ENCODE data around the gene MAP3K3.

MAP3K3 gene

DNA sequence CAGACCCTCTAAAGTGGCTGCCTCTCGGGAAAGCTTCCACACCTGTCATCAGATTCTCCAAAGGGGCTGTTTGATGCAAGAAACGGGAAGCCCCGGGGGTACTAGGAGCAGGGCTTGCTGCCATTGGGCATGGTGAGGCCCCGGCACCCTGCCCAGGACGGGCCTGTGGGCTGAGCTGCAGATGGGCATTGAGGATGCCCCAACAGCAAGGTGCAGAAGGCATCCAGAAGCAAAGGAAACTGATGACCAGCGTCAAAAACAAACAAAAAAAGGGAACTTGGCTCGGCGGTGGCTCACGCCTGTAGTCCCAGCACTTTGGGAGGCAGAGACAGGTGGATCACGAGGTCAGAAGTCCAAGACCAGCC, 79.2 kb downstream of the MAP3K3 start:
- DNase-seq (ENCODE audit: low spot score), result no peak
- no peak overlapping the region for H3K27ac ChIP-seq (ENCODE audit: poor library complexity, severe bottlenecking)
- H3K4me1 ChIP-seq (ENCODE audit: insufficient read depth, poor library complexity, severe bottlenecking), result no peaks in the 10 kb centered on the region
- ATAC-seq (ENCODE audit: low read depth), result no peak
- TF ChIP-seq, protein P1, sequence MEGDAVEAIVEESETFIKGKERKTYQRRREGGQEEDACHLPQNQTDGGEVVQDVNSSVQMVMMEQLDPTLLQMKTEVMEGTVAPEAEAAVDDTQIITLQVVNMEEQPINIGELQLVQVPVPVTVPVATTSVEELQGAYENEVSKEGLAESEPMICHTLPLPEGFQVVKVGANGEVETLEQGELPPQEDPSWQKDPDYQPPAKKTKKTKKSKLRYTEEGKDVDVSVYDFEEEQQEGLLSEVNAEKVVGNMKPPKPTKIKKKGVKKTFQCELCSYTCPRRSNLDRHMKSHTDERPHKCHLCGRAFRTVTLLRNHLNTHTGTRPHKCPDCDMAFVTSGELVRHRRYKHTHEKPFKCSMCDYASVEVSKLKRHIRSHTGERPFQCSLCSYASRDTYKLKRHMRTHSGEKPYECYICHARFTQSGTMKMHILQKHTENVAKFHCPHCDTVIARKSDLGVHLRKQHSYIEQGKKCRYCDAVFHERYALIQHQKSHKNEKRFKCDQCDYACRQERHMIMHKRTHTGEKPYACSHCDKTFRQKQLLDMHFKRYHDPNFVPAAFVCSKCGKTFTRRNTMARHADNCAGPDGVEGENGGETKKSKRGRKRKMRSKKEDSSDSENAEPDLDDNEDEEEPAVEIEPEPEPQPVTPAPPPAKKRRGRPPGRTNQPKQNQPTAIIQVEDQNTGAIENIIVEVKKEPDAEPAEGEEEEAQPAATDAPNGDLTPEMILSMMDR (IDR thresholded peaks at IDR 0.05; ENCODE audit: poor library complexity, severe bottlenecking), result no peak
- H3K9me3 ChIP-seq (ENCODE audit: severe bottlenecking), result no peaks in the 10 kb centered on the region
- H3K27me3 ChIP-seq (ENCODE audit: insufficient read depth, poor library complexity, severe bottlenecking), result no peaks in the 10 kb centered on the region
- H3K4me3 ChIP-seq (ENCODE audit: severe bottlenecking), result no peak overlapping the region
- no peaks in the 10 kb centered on the region; the same call in 1 of the 2 replicates for H3K36me3 ChIP-seq (ENCODE audit: low read depth)

DNA sequence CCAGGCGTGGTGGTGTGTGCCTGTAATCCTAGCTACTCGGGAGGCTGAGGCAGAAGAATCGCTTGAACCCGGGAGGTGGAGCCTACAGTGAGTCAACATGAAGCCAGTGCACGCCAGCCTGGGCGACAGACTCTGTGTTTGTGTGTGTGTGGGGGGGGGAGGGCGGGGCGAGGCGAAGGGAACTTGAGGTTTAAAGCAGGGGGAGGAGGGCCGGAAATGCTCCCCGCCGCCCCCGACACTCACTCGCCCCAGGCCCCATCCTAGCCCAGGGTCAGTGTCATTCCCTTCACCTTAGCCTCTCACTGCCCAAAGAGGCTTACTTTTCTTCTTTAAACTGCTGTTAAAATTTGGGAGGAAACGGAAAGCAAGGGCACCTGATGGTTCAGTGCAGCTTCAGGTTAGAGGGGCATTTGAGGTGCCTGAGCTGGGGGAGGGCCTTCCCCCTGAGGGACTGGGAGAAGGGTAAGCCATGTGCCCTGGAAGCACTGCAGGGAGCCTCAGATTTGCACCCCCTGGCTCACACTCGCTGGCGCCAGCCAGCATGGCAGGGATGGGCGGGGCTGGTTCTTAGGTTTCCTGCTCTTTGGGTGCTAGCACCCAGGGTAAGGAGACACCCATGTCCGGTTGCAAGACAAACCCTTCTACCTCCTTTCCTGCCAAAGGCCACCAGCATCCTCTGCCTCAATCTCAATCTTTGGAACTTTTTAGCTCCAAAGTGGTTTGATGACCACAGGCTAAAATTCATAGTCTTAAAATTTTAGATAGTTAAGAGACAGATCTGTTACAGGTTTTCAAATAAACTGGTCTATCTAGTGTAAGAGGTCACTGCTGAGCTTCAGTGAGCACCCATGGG, 79.9 kb downstream of the MAP3K3 start:
- no peaks in the 10 kb centered on the region; the same call in 1 of the 2 replicates for H3K36me3 ChIP-seq (ENCODE audit: low read depth)
- H3K9me3 ChIP-seq (ENCODE audit: severe bottlenecking), result no peaks in the 10 kb centered on the region
- no peak for DNase-seq (ENCODE audit: low spot score)
- no peak overlapping the region for H3K27ac ChIP-seq (ENCODE audit: poor library complexity, severe bottlenecking)
- no peak overlapping the region for H3K4me3 ChIP-seq (ENCODE audit: severe bottlenecking)
- no peaks in the 10 kb centered on the region for H3K27me3 ChIP-seq (ENCODE audit: insufficient read depth, poor library complexity, severe bottlenecking)
- TF ChIP-seq, protein P1 (IDR thresholded peaks at IDR 0.05; ENCODE audit: poor library complexity, severe bottlenecking), result no peak
- no peak for ATAC-seq (ENCODE audit: low read depth)
- H3K4me1 ChIP-seq (ENCODE audit: insufficient read depth, poor library complexity, severe bottlenecking), result no peaks in the 10 kb centered on the region

DNA sequence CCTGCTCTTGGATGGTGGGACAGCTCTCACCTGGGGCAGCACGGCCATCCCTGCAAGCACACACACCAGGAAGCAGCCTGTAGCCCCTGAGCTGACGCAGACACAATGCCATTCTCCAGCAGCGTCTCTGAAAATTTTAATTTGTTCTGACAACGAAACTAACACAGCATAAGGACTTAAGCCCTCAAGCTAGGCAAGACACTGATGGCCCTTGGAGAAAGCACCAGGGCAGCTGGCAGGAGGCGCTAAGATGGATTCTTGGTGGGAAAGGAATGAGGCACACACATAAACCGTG, 80.5 kb downstream of the MAP3K3 start:
- Histone ChIP-seq H3K27ac (ENCODE audit: poor library complexity, severe bottlenecking) (no peak overlapping the region), H3K36me3 (ENCODE audit: low read depth) (no peaks in the 10 kb centered on the region; the same call in 1 of the 2 replicates), H3K9me3 (ENCODE audit: severe bottlenecking) (no peaks in the 10 kb centered on the region), H3K4me1 (ENCODE audit: insufficient read depth, poor library complexity, severe bottlenecking) (no peaks in the 10 kb centered on the region), H3K27me3 (ENCODE audit: insufficient read depth, poor library complexity, severe bottlenecking) (no peaks in the 10 kb centered on the region), H3K4me3 (ENCODE audit: severe bottlenecking) (no peak overlapping the region)
- TF ChIP-seq, protein P1 (IDR thresholded peaks at IDR 0.05; ENCODE audit: poor library complexity, severe bottlenecking), result no peak
- ATAC-seq (ENCODE audit: low read depth), result no peak
- DNase-seq (ENCODE audit: low spot score), result peak; percentile 6

DNA sequence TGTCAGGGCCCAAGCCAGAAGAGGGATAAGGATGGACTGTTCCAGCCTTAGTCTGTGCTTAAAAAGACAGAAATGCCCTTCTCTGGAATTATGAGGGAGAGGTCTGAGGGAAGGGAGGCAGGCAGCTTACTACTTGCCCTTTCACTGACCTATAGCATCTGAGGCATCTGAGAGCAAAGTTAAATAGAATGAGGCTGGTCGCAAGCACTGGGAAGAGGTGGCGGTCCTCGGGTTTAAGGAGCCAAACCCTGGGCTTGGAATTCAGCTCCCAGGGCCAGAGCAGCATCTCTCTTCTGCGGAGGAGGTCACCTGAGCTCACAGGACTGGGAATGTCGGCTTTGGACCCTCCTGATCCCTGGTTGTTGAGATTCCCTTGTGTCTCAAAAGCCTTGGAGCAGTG, 80.8 kb downstream of the MAP3K3 start:
- Histone ChIP-seq H3K27ac (ENCODE audit: poor library complexity, severe bottlenecking) (no peak overlapping the region), H3K4me1 (ENCODE audit: insufficient read depth, poor library complexity, severe bottlenecking) (no peaks in the 10 kb centered on the region), H3K27me3 (ENCODE audit: insufficient read depth, poor library complexity, severe bottlenecking) (no peaks in the 10 kb centered on the region), H3K36me3 (ENCODE audit: low read depth) (no peaks in the 10 kb centered on the region; the same call in 1 of the 2 replicates), H3K4me3 (ENCODE audit: severe bottlenecking) (no peak overlapping the region), H3K9me3 (ENCODE audit: severe bottlenecking) (no peaks in the 10 kb centered on the region)
- DNase-seq (ENCODE audit: low spot score), result no peak
- TF ChIP-seq, protein P1 (IDR thresholded peaks at IDR 0.05; ENCODE audit: poor library complexity, severe bottlenecking), result no peak
- no peak for ATAC-seq (ENCODE audit: low read depth)

All from RWPE2 (cell line).